Fibroblast of skin of left biceps (primary cell): Measurements from ENCODE around the gene WDR46.

Source experiments
- DNase-seq, 2 experiments: peaks; one replicate each; pipeline ENCODE4 v3.0.0-alpha.2; 2013; ENCODE audit warnings: low read depth in 2 of 2

Gene WDR46

GRCh38 chr6:33288921-33289783, at the start of gene WDR46, which contains the start of gene PFDN6:
TSS of gene WDR46 (minus strand) at chr6:33289239. CDS start at chr6:33289170, 69 bp downstream.
TSS of gene PFDN6 (plus strand) at chr6:33289601. CDS start at chr6:33289857, 256 bp downstream.
- peak; percentile 59 to 67 for DNase-seq

GRCh38 chr6:33336495-33336894, 47.5 kb upstream of the WDR46 start:
- no peak for DNase-seq

- DNase-seq = no peak
Measured at GRCh38 chr6:33335916-33336315, 46.9 kb upstream of the WDR46 start.

GRCh38 chr6:33333666-33334065, 44.6 kb upstream of the WDR46 start:
- DNase-seq = no peak

GRCh38 chr6:33330736-33331135, 41.7 kb upstream of the WDR46 start:
- DNase-seq = no peak

- no peak for DNase-seq
Measured at GRCh38 chr6:33329058-33329457, 40.0 kb upstream of the WDR46 start.

GRCh38 chr6:33324125-33324524, 35.1 kb upstream of the WDR46 start:
- DNase-seq = no peak

GRCh38 chr6:33323623-33323948, 34.5 kb upstream of the WDR46 start:
- DNase-seq = no peak

GRCh38 chr6:33321227-33321626, 32.2 kb upstream of the WDR46 start:
- no peak for DNase-seq

- no peak for DNase-seq
Measured at GRCh38 chr6:33320315-33321181, 31.5 kb upstream of the WDR46 start.

GRCh38 chr6:33319939-33320314, 30.9 kb upstream of the WDR46 start:
- DNase-seq = no peak

GRCh38 chr6:33318426-33319073, 29.5 kb upstream of the WDR46 start:
- DNase-seq = no peak

- peak; percentile 97 to 98 for DNase-seq
Measured at GRCh38 chr6:33317669-33318425, 28.8 kb upstream of the WDR46 start, which contains the start of gene ZBTB22. TSS of gene ZBTB22 (minus strand) at chr6:33317744. CDS start at chr6:33316916, 828 bp downstream.

- no peak for DNase-seq
Measured at GRCh38 chr6:33317419-33317668, 28.3 kb upstream of the WDR46 start.

- DNase-seq = no peak
Measured at GRCh38 chr6:33316603-33317418, 27.8 kb upstream of the WDR46 start.

- no peak for DNase-seq
Measured at GRCh38 chr6:33315793-33316602, 27.0 kb upstream of the WDR46 start.

- DNase-seq = no peak
Measured at GRCh38 chr6:33314943-33315792, 26.1 kb upstream of the WDR46 start.

GRCh38 chr6:33314515-33314942, 25.5 kb upstream of the WDR46 start:
- no peak for DNase-seq
